HEK293 (cell line): ENCODE measurements around the gene DNAH11.

Experiments used
- CTCF ChIP-seq: fragments of 450-650 bp; formaldehyde crosslinking; IDR thresholded peaks from 2 replicates; pipeline ENCODE4 v1.5.1; 2016; ENCODE audit warnings: missing biosample characterization, missing genetic modification characterization
- KLF1 ChIP-seq: fragments of 450-650 bp; formaldehyde crosslinking; IDR thresholded peaks from 2 replicates; pipeline ENCODE4 v1.5.1; 2016; ENCODE audit warnings: missing biosample characterization, missing genetic modification characterization
- REST ChIP-seq: fragments of 450-650 bp; formaldehyde crosslinking; IDR thresholded peaks from 2 replicates; pipeline ENCODE4 v1.5.1; 2016; ENCODE audit warnings: missing biosample characterization, missing genetic modification characterization
- SP2 ChIP-seq: fragments of 450-650 bp; formaldehyde crosslinking; IDR thresholded peaks from 2 replicates; pipeline ENCODE4 v1.5.1; 2016; ENCODE audit warnings: missing biosample characterization, missing genetic modification characterization
- ZNF302 ChIP-seq: fragments of 450-650 bp; formaldehyde crosslinking; IDR thresholded peaks from 2 replicates; pipeline ENCODE4 v1.5.1; 2016; ENCODE audit warnings: missing biosample characterization, missing genetic modification characterization, low read depth
- ZNF449 ChIP-seq: fragments of 450-650 bp; formaldehyde crosslinking; IDR thresholded peaks from 2 replicates; pipeline ENCODE4 v1.5.1; 2017; ENCODE audit warnings: missing biosample characterization, mild to moderate bottlenecking, missing genetic modification characterization, moderate library complexity
- ZNF510 ChIP-seq: fragments of 450-650 bp; formaldehyde crosslinking; IDR thresholded peaks from 2 replicates; pipeline ENCODE4 v1.5.1; 2018; ENCODE audit warnings: mild to moderate bottlenecking, missing genetic modification characterization, missing biosample characterization; ENCODE audit not compliant: insufficient replicate concordance
- ZNF585B ChIP-seq: fragments of 450-650 bp; formaldehyde crosslinking; IDR thresholded peaks from 2 replicates; pipeline ENCODE4 v1.5.1; 2016; ENCODE audit warnings: missing biosample characterization, missing genetic modification characterization
- ZXDB ChIP-seq: fragments of 450-650 bp; formaldehyde crosslinking; IDR thresholded peaks from 2 replicates; pipeline ENCODE4 v1.5.1; 2016; ENCODE audit warnings: missing biosample characterization, missing genetic modification characterization

- TF ChIP-seq ZNF510 (tag by site-specific recombination), result no peak
- TF ChIP-seq REST (tag by site-specific recombination), result no peak
- TF ChIP-seq CTCF, result no peak
- TF ChIP-seq ZNF449, result no peak
- TF ChIP-seq ZXDB (tag by site-specific recombination), result no peak
- no peak for TF ChIP-seq ZNF302
- no peak for TF ChIP-seq ZNF585B (tag by site-specific recombination)
- no peak for TF ChIP-seq SP2 (tag by site-specific recombination)
- TF ChIP-seq KLF1, result no peak
These were observed 110.8 kb downstream of the DNAH11 start for GRCh38 chr7:21653623-21654022.
